Effector CD8-positive, alpha-beta T cell (primary cell): ENCODE data around the gene KIF25.
"Not testable (repeated sequence)": the region's sequence is repeated elsewhere in the genome, so short reads cannot be mapped to it uniquely, and the experiment has no call there.

Experiments used
- DNase-seq: peaks from one replicate; lab custom pipeline; 2025; lab: John Stamatoyannopoulos, UW

The KIF25 gene

GRCh38 chr6:167995731-167996151 is 1.7 kb upstream of the KIF25 start:
- DNase-seq: no peak

GRCh38 chr6:167996424-167997199 is 859 bp upstream of the KIF25 start:
- no peak for DNase-seq

GRCh38 chr6:167998215-167998614 is 744 bp downstream of the KIF25 start:
- no peak for DNase-seq

- DNase-seq: no peak
Observed at GRCh38 chr6:168000198-168001028, 2.9 kb downstream of the KIF25 start.

- no peak for DNase-seq
Observed at GRCh38 chr6:168001029-168001332, 3.5 kb downstream of the KIF25 start.

GRCh38 chr6:168001514-168001913 is 4.0 kb downstream of the KIF25 start:
- DNase-seq: not testable (repeated sequence)

- DNase-seq: no peak
Observed at GRCh38 chr6:168002804-168003203, 5.3 kb downstream of the KIF25 start.

GRCh38 chr6:168004023-168004422 is 6.6 kb downstream of the KIF25 start:
- no peak for DNase-seq

GRCh38 chr6:168004945-168005344 is 7.5 kb downstream of the KIF25 start:
- no peak for DNase-seq

GRCh38 chr6:168005796-168006195 is 8.3 kb downstream of the KIF25 start:
- DNase-seq: no peak

GRCh38 chr6:168007592-168008338 is 10.3 kb downstream of the KIF25 start:
- DNase-seq: no peak

- no peak for DNase-seq
Observed at GRCh38 chr6:168009331-168009730, 11.9 kb downstream of the KIF25 start.

- DNase-seq: no peak
Observed at GRCh38 chr6:168011291-168011690, 13.8 kb downstream of the KIF25 start.

GRCh38 chr6:168012431-168013249 is 15.2 kb downstream of the KIF25 start:
- no peak for DNase-seq

GRCh38 chr6:168013250-168013915 is 15.9 kb downstream of the KIF25 start:
- no peak for DNase-seq

- no peak for DNase-seq
Observed at GRCh38 chr6:168014428-168014827, 17.0 kb downstream of the KIF25 start.

GRCh38 chr6:168015009-168015408 is 17.5 kb downstream of the KIF25 start:
- no peak for DNase-seq

GRCh38 chr6:168015482-168016175 is 18.2 kb downstream of the KIF25 start:
- DNase-seq: no peak

- no peak for DNase-seq
Observed at GRCh38 chr6:168016176-168016620, 18.7 kb downstream of the KIF25 start.

GRCh38 chr6:168016721-168017525 is 19.5 kb downstream of the KIF25 start:
- DNase-seq: no peak
